ENCODE measurements around the gene ZFPM1.

The ZFPM1 gene

GRCh38 chr16:88510091-88510994 lies 57.3 kb downstream of the ZFPM1 start:
- TF ChIP-seq CTCF (IDR thresholded peaks at IDR 0.05; ENCODE audit: low read depth, low read length): no peak
- no peak overlapping the region for H3K4me3 ChIP-seq (ENCODE audit: low read depth, low read length)

- no peak overlapping the region for H3K4me3 ChIP-seq (ENCODE audit: low read depth, low read length)
- no peak for TF ChIP-seq CTCF (IDR thresholded peaks at IDR 0.05; ENCODE audit: low read depth, low read length)
Observed at GRCh38 chr16:88511060-88511459, 58.0 kb downstream of the ZFPM1 start.

GRCh38 chr16:88511906-88512305 lies 58.8 kb downstream of the ZFPM1 start:
- TF ChIP-seq CTCF (IDR thresholded peaks at IDR 0.05; ENCODE audit: low read depth, low read length): no peak
- no peak overlapping the region for H3K4me3 ChIP-seq (ENCODE audit: low read depth, low read length)

GRCh38 chr16:88512728-88513696 lies 59.9 kb downstream of the ZFPM1 start:
- TF ChIP-seq CTCF (IDR thresholded peaks at IDR 0.05; ENCODE audit: low read depth, low read length): no peak
- no peak overlapping the region for H3K4me3 ChIP-seq (ENCODE audit: low read depth, low read length)

GRCh38 chr16:88514070-88514469 lies 61.0 kb downstream of the ZFPM1 start:
- no peak overlapping the region for H3K4me3 ChIP-seq (ENCODE audit: low read depth, low read length)
- TF ChIP-seq CTCF (IDR thresholded peaks at IDR 0.05; ENCODE audit: low read depth, low read length): no peak

GRCh38 chr16:88514526-88515232 lies 61.6 kb downstream of the ZFPM1 start:
- TF ChIP-seq CTCF (IDR thresholded peaks at IDR 0.05; ENCODE audit: low read depth, low read length): no peak
- H3K4me3 ChIP-seq (ENCODE audit: low read depth, low read length): no peak overlapping the region
